Measurements from ENCODE around the gene KREMEN1.
"Not testable (repeated sequence)": the region's sequence is repeated elsewhere in the genome, so short reads cannot be mapped to it uniquely, and the experiment has no call there.

Gene KREMEN1

GRCh38 chr22:29037340-29037932 is 35.4 kb upstream of the KREMEN1 start:
- H3K27ac ChIP-seq (replicated peaks): no peak overlapping the region
- no peak overlapping the region for H3K4me3 ChIP-seq (replicated peaks; ENCODE audit: insufficient read depth, low read length)
- H3K27me3 ChIP-seq (ENCODE audit: insufficient read depth, poor library complexity, severe bottlenecking): no peaks in the 10 kb centered on the region
- DNase-seq (ENCODE audit: low read depth in 1 of 2, low spot score in 1 of 2): no peak
- TF ChIP-seq REST (IDR thresholded peaks at IDR 0.05; ENCODE audit: insufficient replicate concordance, low read depth): no peak
- no peak for TF ChIP-seq CTCF (IDR thresholded peaks at IDR 0.05; ENCODE audit: insufficient read depth, low read length)
- no peak for TF ChIP-seq SPI1 (IDR thresholded peaks at IDR 0.05; ENCODE audit: borderline replicate concordance, low read depth)
- TF ChIP-seq GABPA (IDR thresholded peaks at IDR 0.05; ENCODE audit: low read depth): no peak
- TF ChIP-seq POLR2AphosphoS5 (IDR thresholded peaks at IDR 0.05; ENCODE audit: low read depth): no peak

- H3K27me3 ChIP-seq (ENCODE audit: insufficient read depth, poor library complexity, severe bottlenecking): no peaks in the 10 kb centered on the region
- DNase-seq (ENCODE audit: low read depth in 1 of 2, low spot score in 1 of 2): no peak
- no peak overlapping the region for H3K4me3 ChIP-seq (replicated peaks; ENCODE audit: insufficient read depth, low read length)
- no peak overlapping the region for H3K27ac ChIP-seq (replicated peaks)
- TF ChIP-seq REST (IDR thresholded peaks at IDR 0.05; ENCODE audit: insufficient replicate concordance, low read depth): no peak
- TF ChIP-seq CTCF (IDR thresholded peaks at IDR 0.05; ENCODE audit: insufficient read depth, low read length): no peak
- no peak for TF ChIP-seq GABPA (IDR thresholded peaks at IDR 0.05; ENCODE audit: low read depth)
- no peak for TF ChIP-seq SPI1 (IDR thresholded peaks at IDR 0.05; ENCODE audit: borderline replicate concordance, low read depth)
- no peak for TF ChIP-seq POLR2AphosphoS5 (IDR thresholded peaks at IDR 0.05; ENCODE audit: low read depth)
Observed at GRCh38 chr22:29039148-29039547, 33.7 kb upstream of the KREMEN1 start.

- not testable (repeated sequence) for H3K27me3 ChIP-seq (ENCODE audit: insufficient read depth, poor library complexity, severe bottlenecking); H3K27ac ChIP-seq (replicated peaks); DNase-seq (ENCODE audit: low read depth in 1 of 2, low spot score in 1 of 2); H3K4me3 ChIP-seq (replicated peaks; ENCODE audit: insufficient read depth, low read length)
Observed at GRCh38 chr22:29039684-29040083, 33.2 kb upstream of the KREMEN1 start.

- Histone ChIP-seq H3K27me3 (ENCODE audit: insufficient read depth, poor library complexity, severe bottlenecking) (no peaks in the 10 kb centered on the region), H3K4me3 (replicated peaks; ENCODE audit: insufficient read depth, low read length) (no peak overlapping the region), H3K27ac (replicated peaks) (no peak overlapping the region)
- DNase-seq (ENCODE audit: low read depth in 1 of 2, low spot score in 1 of 2): peak; percentile 21 to 71
- TF ChIP-seq POLR2AphosphoS5 (IDR thresholded peaks at IDR 0.05; ENCODE audit: low read depth) (no peak), GABPA (IDR thresholded peaks at IDR 0.05; ENCODE audit: low read depth) (no peak), SPI1 (IDR thresholded peaks at IDR 0.05; ENCODE audit: borderline replicate concordance, low read depth) (no peak), CTCF (IDR thresholded peaks at IDR 0.05; ENCODE audit: insufficient read depth, low read length) (peak; percentile 94), REST (IDR thresholded peaks at IDR 0.05; ENCODE audit: insufficient replicate concordance, low read depth) (no peak)
Observed at GRCh38 chr22:29040385-29041275, 32.2 kb upstream of the KREMEN1 start.

Data from HL-60 (cell line).